ENCODE data around the gene GPD1L.
"Not testable (repeated sequence)": the region's sequence is repeated elsewhere in the genome, so short reads cannot be mapped to it uniquely, and the experiment has no call there.

Gene GPD1L

GRCh38 chr3:32106132-32106928 is at the start of gene GPD1L:
TSS of gene GPD1L (plus strand) at chr3:32106620. CDS start at chr3:32106712, 92 bp downstream.
- peaks cover 11 to 19% of the 10 kb centered on the region in 2 donors for H3K36me3 Mint-ChIP-seq
- peak within 1 kb of the TSS; percentile 91 for H3K27ac Mint-ChIP-seq
- H3K4me3 Mint-ChIP-seq: peak within 1 kb of the TSS; percentile 90 to 92
- H3K4me1 Mint-ChIP-seq: peaks cover 17 to 39% of the 10 kb centered on the region in 2 donors
- DNase-seq (peak; percentile 95), ATAC-seq (replicated peaks) (peak; percentile 99)
- no peaks in the 10 kb centered on the region for H3K27me3 Mint-ChIP-seq
- peaks cover 8 to 10% of the 10 kb centered on the region in 2 donors for H3K9me3 Mint-ChIP-seq

DNA sequence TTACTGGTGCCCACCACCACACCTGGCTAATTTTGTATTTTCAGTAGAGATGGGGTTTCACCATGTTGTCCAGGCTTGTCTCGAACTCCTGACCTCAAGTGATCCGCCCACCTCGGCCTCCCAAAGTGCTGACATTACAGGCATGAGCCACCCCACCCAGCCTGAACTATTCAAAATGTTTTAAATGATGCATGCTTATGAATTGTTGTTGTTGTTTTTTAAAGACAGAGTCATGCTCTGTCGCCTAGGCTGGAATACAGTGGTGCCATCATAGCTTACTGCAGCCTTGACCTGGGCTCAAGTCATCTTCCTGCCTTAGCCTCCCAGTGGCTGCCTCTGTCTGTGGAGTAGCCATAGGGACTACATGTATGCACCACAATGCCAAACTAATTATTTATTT is 48.0 kb upstream of the GPD1L start:
- not testable (repeated sequence) for H3K36me3 Mint-ChIP-seq; H3K4me3 Mint-ChIP-seq; DNase-seq; H3K27ac Mint-ChIP-seq; ATAC-seq (replicated peaks); H3K4me1 Mint-ChIP-seq; H3K27me3 Mint-ChIP-seq; H3K9me3 Mint-ChIP-seq

DNA sequence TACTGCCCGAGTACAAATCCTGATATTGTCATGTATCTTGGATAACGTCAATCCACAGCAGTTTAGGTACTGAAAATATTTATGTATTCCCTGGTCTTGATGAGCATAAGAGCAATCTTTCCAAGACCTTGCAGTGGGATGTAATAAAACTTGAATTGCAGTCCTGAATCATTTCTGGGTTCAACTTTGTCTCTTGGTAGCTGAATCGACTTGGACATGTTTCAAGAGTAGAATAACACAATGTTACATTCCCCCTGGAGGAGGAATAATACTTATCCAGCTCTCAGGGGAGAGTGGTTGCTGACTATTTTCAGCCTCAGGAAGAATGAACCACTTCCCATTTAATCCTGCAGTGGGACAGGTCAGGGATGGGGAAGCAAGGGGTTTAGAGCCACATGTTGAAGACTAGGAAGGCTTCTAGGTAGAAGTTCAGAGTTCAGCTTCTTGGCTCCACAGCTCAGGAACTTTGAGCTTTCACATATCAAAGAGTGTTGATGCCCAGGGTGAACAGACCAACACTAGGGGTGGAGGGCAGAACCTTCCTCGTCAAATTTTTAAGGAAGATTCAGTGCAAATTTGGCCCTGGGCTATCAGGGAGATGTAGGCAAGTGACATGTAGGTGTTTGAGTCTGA is 43.4 kb upstream of the GPD1L start:
- Mint-ChIP-seq H3K27me3 (no peaks in the 10 kb centered on the region), H3K9me3 (no peaks in the 10 kb centered on the region), H3K4me1 (peaks cover 0 to 9% of the 10 kb centered on the region in 2 donors), H3K27ac (no peak overlapping the region), H3K36me3 (no peaks in the 10 kb centered on the region), H3K4me3 (no peak overlapping the region)
- no peak for DNase-seq
- ATAC-seq (replicated peaks): no peak

- Mint-ChIP-seq H3K36me3 (peaks cover 0 to 6% of the 10 kb centered on the region in 2 donors), H3K4me3 (no peak overlapping the region), H3K27me3 (no peaks in the 10 kb centered on the region), H3K9me3 (no peaks in the 10 kb centered on the region), H3K4me1 (no peaks in the 10 kb centered on the region), H3K27ac (no peak overlapping the region)
- DNase-seq (no peak), ATAC-seq (replicated peaks) (no peak)
Observed at GRCh38 chr3:32066686-32067085, 39.7 kb upstream of the GPD1L start.

GRCh38 chr3:32074194-32074593 is 32.2 kb upstream of the GPD1L start:
- H3K4me3 Mint-ChIP-seq; H3K36me3 Mint-ChIP-seq; H3K27me3 Mint-ChIP-seq; ATAC-seq (replicated peaks); H3K9me3 Mint-ChIP-seq; DNase-seq; H3K27ac Mint-ChIP-seq: not testable (repeated sequence)
- peaks cover 7 to 15% of the 10 kb centered on the region in 2 donors for H3K4me1 Mint-ChIP-seq

DNA sequence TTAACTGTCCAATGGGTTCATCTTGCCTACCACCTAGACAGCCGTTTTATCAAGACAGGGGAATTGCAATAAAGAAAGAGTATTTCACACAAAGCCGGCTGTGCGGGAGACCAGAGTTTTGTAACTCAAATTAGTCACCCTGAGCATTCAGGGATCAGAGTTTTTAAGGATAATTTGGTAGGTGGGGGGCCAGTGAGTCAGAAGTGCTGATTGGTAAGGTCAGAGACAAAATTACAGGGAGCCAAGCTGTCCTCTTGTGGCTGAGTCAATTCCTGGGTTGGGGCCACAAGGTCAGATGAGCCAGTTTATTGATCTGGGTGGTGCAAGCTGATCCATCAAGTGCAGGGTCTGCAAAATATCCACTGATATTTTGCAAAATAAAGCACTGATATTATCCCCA is 29.9 kb upstream of the GPD1L start:
- no peak overlapping the region for H3K4me3 Mint-ChIP-seq
- ATAC-seq (replicated peaks): no peak
- H3K4me1 Mint-ChIP-seq: peaks cover 15 to 31% of the 10 kb centered on the region in 2 donors
- DNase-seq: no peak
- H3K9me3 Mint-ChIP-seq: peaks cover 0 to 5% of the 10 kb centered on the region in 2 donors
- no peaks in the 10 kb centered on the region for H3K27me3 Mint-ChIP-seq
- H3K27ac Mint-ChIP-seq: no peak overlapping the region
- H3K36me3 Mint-ChIP-seq: peaks cover 0 to 4% of the 10 kb centered on the region in 2 donors

- H3K27me3 Mint-ChIP-seq: no peaks in the 10 kb centered on the region
- H3K27ac Mint-ChIP-seq: no peak overlapping the region
- H3K9me3 Mint-ChIP-seq: peaks cover 0 to 5% of the 10 kb centered on the region in 2 donors
- ATAC-seq (replicated peaks) (peak in 1 of 2 donors; percentile 18), DNase-seq (no peak)
- H3K36me3 Mint-ChIP-seq: peaks cover 0 to 4% of the 10 kb centered on the region in 2 donors
- H3K4me3 Mint-ChIP-seq: no peak overlapping the region
- peaks cover 15 to 37% of the 10 kb centered on the region in 2 donors for H3K4me1 Mint-ChIP-seq
Observed at GRCh38 chr3:32077260-32078084, 28.9 kb upstream of the GPD1L start.

DNA sequence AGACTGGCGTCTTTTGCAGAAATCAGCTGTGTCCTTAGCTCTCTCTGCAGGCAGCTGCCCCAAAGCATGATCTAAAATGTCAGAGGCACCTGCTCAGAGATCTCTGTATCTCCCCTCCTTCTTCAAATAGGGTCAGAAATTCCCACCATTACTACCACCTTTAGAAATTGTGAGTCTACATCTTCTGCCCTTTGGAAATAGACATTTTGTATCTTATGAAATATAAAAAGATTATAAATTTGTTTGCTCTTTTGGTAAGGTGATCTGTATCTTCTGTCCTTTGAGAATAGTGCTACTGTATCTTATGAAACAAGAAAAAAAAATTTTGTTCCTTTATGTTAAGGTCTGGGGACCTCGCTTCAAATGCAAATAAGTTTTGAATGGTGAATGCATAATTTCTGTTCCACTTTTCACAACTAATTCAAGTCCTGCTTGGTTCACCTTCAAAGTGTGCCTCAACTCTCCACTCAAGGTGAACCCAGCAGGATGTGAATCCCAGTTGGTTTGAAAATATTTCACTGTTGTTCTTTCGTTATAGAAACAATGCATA is 28.3 kb upstream of the GPD1L start:
- H3K27ac Mint-ChIP-seq: no peak overlapping the region
- no peak overlapping the region for H3K4me3 Mint-ChIP-seq
- peak; percentile 79 to 81 for ATAC-seq (replicated peaks)

DNA sequence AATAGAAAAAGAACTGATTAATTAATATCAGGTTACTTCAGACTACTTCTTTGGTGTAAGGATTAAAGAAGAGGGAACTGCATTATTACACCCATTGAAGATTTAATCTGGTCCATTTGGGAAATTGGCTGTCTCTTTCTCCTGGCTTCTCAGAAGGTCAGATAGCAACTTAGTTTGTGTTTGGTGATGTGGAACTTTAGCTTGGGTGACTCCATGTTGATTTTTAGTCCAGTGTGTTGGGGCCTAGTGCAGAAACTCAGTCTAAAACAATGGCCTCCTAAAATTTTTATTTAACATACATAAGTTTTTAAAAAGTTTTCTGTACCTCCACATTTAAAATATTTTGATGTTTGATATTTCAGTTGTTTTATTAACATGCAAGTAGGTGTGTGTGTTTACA is 27.6 kb upstream of the GPD1L start:
- ATAC-seq (replicated peaks) (no peak), DNase-seq (no peak)
- Mint-ChIP-seq H3K27ac (no peak overlapping the region), H3K4me1 (peaks cover 15 to 43% of the 10 kb centered on the region in 2 donors), H3K4me3 (no peak overlapping the region), H3K27me3 (no peaks in the 10 kb centered on the region), H3K36me3 (peaks cover 3 to 6% of the 10 kb centered on the region in 2 donors), H3K9me3 (peaks cover 0 to 5% of the 10 kb centered on the region in 2 donors)

More for the DNA sequence above, 28.3 kb upstream of the GPD1L start:
- no peaks in the 10 kb centered on the region for H3K27me3 Mint-ChIP-seq
- H3K9me3 Mint-ChIP-seq: peaks cover 0 to 5% of the 10 kb centered on the region in 2 donors
- H3K36me3 Mint-ChIP-seq: peaks cover 0 to 4% of the 10 kb centered on the region in 2 donors
- no peak for DNase-seq
- peaks cover 15 to 43% of the 10 kb centered on the region in 2 donors for H3K4me1 Mint-ChIP-seq

DNA sequence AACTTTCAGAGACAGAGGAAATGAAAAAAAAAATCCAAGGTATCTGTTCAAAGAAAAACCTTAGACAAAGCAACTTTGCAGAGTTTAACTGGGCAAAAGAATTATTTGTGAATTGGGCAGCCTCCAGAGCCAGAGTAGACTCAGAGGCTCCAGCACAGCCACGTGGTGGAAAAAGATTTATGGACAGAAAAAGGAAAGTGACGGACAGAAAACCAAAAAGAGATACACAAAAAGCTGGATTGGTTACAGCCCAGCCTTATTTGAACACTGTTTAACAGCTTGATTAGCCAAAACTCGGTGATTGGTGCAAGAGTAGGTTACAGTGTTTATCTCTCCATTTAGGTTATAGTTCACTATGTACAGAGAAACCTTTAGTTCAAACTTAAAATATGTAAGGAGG is 23.7 kb upstream of the GPD1L start:
- Mint-ChIP-seq H3K4me3 (no peak overlapping the region), H3K4me1 (peaks cover 14 to 37% of the 10 kb centered on the region in 2 donors), H3K27me3 (peaks cover 0 to 3% of the 10 kb centered on the region in 2 donors), H3K36me3 (peaks cover 6 to 8% of the 10 kb centered on the region in 2 donors), H3K9me3 (peaks cover 3 to 14% of the 10 kb centered on the region in 2 donors), H3K27ac (no peak overlapping the region)
- ATAC-seq (replicated peaks) (no peak), DNase-seq (no peak)

DNA sequence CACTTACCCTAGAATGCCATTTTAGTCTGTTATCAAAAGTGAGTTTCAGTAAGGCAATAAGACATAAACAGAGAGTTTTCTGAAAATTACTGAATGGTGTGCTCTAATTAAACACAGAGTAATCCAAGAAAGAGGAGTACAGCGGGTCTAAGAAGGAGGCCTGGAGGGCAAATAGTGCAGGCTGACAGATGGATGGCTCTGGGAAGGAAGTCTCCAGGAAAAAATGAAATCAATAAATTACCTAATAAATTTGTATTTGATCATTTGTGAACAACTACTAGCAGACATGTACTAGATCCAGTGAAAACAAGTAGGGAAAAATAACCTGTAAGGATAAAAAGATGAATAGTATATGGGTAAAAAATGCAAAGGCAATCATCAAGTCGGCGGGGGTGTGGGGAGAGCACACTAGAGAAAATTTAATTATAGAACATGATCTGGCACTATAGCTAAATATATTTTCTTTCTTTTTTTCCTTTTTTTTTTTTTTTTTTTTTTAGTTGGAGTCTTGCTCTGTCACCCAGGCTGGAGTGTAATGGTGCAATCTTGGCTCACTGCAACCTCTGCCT is 22.6 kb upstream of the GPD1L start:
- Mint-ChIP-seq H3K4me1 (peaks cover 9 to 28% of the 10 kb centered on the region in 2 donors), H3K27ac (no peak overlapping the region)

DNA sequence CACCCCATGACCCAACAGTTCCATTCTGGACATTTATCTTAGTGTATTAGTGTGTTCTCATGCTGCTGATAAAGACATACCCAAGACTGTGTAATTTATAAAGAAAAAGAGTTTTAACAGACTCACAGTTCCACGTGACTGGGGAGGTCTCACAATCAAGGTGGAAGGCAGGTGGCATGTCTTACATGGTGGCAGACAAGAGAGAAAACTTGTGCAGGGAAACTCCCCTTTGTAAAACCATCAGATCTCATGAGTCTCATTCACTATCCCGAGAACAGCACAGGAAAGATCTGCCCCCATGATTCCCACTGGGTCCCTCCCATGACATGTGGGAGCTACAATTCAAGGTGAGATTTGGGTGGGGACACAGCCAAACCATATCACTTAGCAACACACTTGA is 21.6 kb upstream of the GPD1L start:
- Mint-ChIP-seq H3K4me1 (peaks cover 7 to 25% of the 10 kb centered on the region in 2 donors), H3K4me3 (no peak overlapping the region), H3K27ac (no peak overlapping the region), H3K36me3 (peaks cover 6 to 8% of the 10 kb centered on the region in 2 donors), H3K27me3 (peaks cover 0 to 3% of the 10 kb centered on the region in 2 donors), H3K9me3 (peaks cover 10 to 24% of the 10 kb centered on the region in 2 donors)
- DNase-seq (no peak), ATAC-seq (replicated peaks) (no peak)

More for the DNA sequence above, 22.6 kb upstream of the GPD1L start:
- ATAC-seq (replicated peaks) (no peak), DNase-seq (no peak)
- H3K27me3 Mint-ChIP-seq: peaks cover 0 to 3% of the 10 kb centered on the region in 2 donors
- H3K4me3 Mint-ChIP-seq: no peak overlapping the region
- peaks cover 6 to 8% of the 10 kb centered on the region in 2 donors for H3K36me3 Mint-ChIP-seq
- H3K9me3 Mint-ChIP-seq: peaks cover 4 to 20% of the 10 kb centered on the region in 2 donors

- no peak for ATAC-seq (replicated peaks)
- H3K27me3 Mint-ChIP-seq: peaks cover 0 to 3% of the 10 kb centered on the region in 2 donors
- H3K9me3 Mint-ChIP-seq: peaks cover 10 to 19% of the 10 kb centered on the region in 2 donors
- H3K27ac Mint-ChIP-seq: no peak overlapping the region
- no peak overlapping the region for H3K4me3 Mint-ChIP-seq
- peaks cover 2 to 15% of the 10 kb centered on the region in 2 donors for H3K4me1 Mint-ChIP-seq
- DNase-seq: no peak
- peaks cover 1 to 8% of the 10 kb centered on the region in 2 donors for H3K36me3 Mint-ChIP-seq
Observed at GRCh38 chr3:32086464-32086863, 20.0 kb upstream of the GPD1L start.

All from stimulated activated naive B cell treated with anti-CD40 and anti-IgM and Interleukin-4, amounts not matched to agents 10 μg/mL and 1 μg/mL and 100 μg/mL, for 72 hours (primary cell).